ENCODE data around the gene UBIAD1.
"Not testable (repeated sequence)": the region's sequence is repeated elsewhere in the genome, so short reads cannot be mapped to it uniquely, and the experiment has no call there.

UBIAD1 gene

GRCh38 chr1:11283151-11283550 lies 10.2 kb downstream of the UBIAD1 start:
- peaks cover 3% of the 10 kb centered on the region for H3K9me3 ChIP-seq (ENCODE audit: control insufficient read depth, insufficient read depth, low read length)
- H3K9ac ChIP-seq (ENCODE audit: low read depth, low read length): no peak overlapping the region
- H3K27me3 ChIP-seq (ENCODE audit: control insufficient read depth, insufficient read depth, low read length): no peaks in the 10 kb centered on the region
- H3K4me3 ChIP-seq (ENCODE audit: low read depth, low read length): no peak overlapping the region
- H3K4me1 ChIP-seq (ENCODE audit: control insufficient read depth, insufficient read depth, low read length): peaks cover 16% of the 10 kb centered on the region
- peaks cover 3% of the 10 kb centered on the region for H3K36me3 ChIP-seq (ENCODE audit: control insufficient read depth, insufficient read depth, low read length)

GRCh38 chr1:11284784-11285183 lies 11.8 kb downstream of the UBIAD1 start:
- Histone ChIP-seq H3K9ac (ENCODE audit: low read depth, low read length) (no peak overlapping the region), H3K36me3 (ENCODE audit: control insufficient read depth, insufficient read depth, low read length) (peaks cover 3% of the 10 kb centered on the region)

GRCh38 chr1:11285883-11286734 lies 13.1 kb downstream of the UBIAD1 start:
- peaks cover 3% of the 10 kb centered on the region for H3K9me3 ChIP-seq (ENCODE audit: control insufficient read depth, insufficient read depth, low read length)
- no peak overlapping the region for H3K4me3 ChIP-seq (ENCODE audit: low read depth, low read length)
- peaks cover 3% of the 10 kb centered on the region for H3K36me3 ChIP-seq (ENCODE audit: control insufficient read depth, insufficient read depth, low read length)
- H3K4me1 ChIP-seq (ENCODE audit: control insufficient read depth, insufficient read depth, low read length): peaks cover 16% of the 10 kb centered on the region
- H3K27me3 ChIP-seq (ENCODE audit: control insufficient read depth, insufficient read depth, low read length): no peaks in the 10 kb centered on the region
- no peak overlapping the region for H3K9ac ChIP-seq (ENCODE audit: low read depth, low read length)

More at GRCh38 chr1:11284784-11285183, 11.8 kb downstream of the UBIAD1 start:
- Histone ChIP-seq H3K9me3 (ENCODE audit: control insufficient read depth, insufficient read depth, low read length) (peaks cover 3% of the 10 kb centered on the region), H3K4me3 (ENCODE audit: low read depth, low read length) (no peak overlapping the region), H3K27me3 (ENCODE audit: control insufficient read depth, insufficient read depth, low read length) (no peaks in the 10 kb centered on the region), H3K4me1 (ENCODE audit: control insufficient read depth, insufficient read depth, low read length) (peaks cover 16% of the 10 kb centered on the region)

GRCh38 chr1:11286735-11287410 lies 13.9 kb downstream of the UBIAD1 start:
- peaks cover 3% of the 10 kb centered on the region for H3K9me3 ChIP-seq (ENCODE audit: control insufficient read depth, insufficient read depth, low read length)
- H3K4me1 ChIP-seq (ENCODE audit: control insufficient read depth, insufficient read depth, low read length): peaks cover 16% of the 10 kb centered on the region
- H3K36me3 ChIP-seq (ENCODE audit: control insufficient read depth, insufficient read depth, low read length): peaks cover 3% of the 10 kb centered on the region
- H3K4me3 ChIP-seq (ENCODE audit: low read depth, low read length): no peak overlapping the region
- no peaks in the 10 kb centered on the region for H3K27me3 ChIP-seq (ENCODE audit: control insufficient read depth, insufficient read depth, low read length)
- H3K9ac ChIP-seq (ENCODE audit: low read depth, low read length): peak overlapping the region; percentile 0

GRCh38 chr1:11289064-11289463 lies 16.1 kb downstream of the UBIAD1 start:
- Histone ChIP-seq H3K9me3 (ENCODE audit: control insufficient read depth, insufficient read depth, low read length) (no peaks in the 10 kb centered on the region), H3K4me1 (ENCODE audit: control insufficient read depth, insufficient read depth, low read length) (peaks cover 16% of the 10 kb centered on the region), H3K36me3 (ENCODE audit: control insufficient read depth, insufficient read depth, low read length) (no peaks in the 10 kb centered on the region), H3K9ac (ENCODE audit: low read depth, low read length) (no peak overlapping the region), H3K27me3 (ENCODE audit: control insufficient read depth, insufficient read depth, low read length) (no peaks in the 10 kb centered on the region), H3K4me3 (ENCODE audit: low read depth, low read length) (no peak overlapping the region)

- no peaks in the 10 kb centered on the region for H3K27me3 ChIP-seq (ENCODE audit: control insufficient read depth, insufficient read depth, low read length)
- H3K36me3 ChIP-seq (ENCODE audit: control insufficient read depth, insufficient read depth, low read length): no peaks in the 10 kb centered on the region
- no peaks in the 10 kb centered on the region for H3K9me3 ChIP-seq (ENCODE audit: control insufficient read depth, insufficient read depth, low read length)
These were observed 18.1 kb downstream of the UBIAD1 start for GRCh38 chr1:11291049-11291448.

GRCh38 chr1:11293856-11294255 lies 20.9 kb downstream of the UBIAD1 start:
- Histone ChIP-seq H3K27me3 (ENCODE audit: control insufficient read depth, insufficient read depth, low read length) (no peaks in the 10 kb centered on the region), H3K4me1 (ENCODE audit: control insufficient read depth, insufficient read depth, low read length) (no peaks in the 10 kb centered on the region), H3K9ac (ENCODE audit: low read depth, low read length) (no peak overlapping the region), H3K36me3 (ENCODE audit: control insufficient read depth, insufficient read depth, low read length) (peaks cover 4% of the 10 kb centered on the region), H3K9me3 (ENCODE audit: control insufficient read depth, insufficient read depth, low read length) (no peaks in the 10 kb centered on the region), H3K4me3 (ENCODE audit: low read depth, low read length) (no peak overlapping the region)

More at GRCh38 chr1:11291049-11291448, 18.1 kb downstream of the UBIAD1 start:
- H3K9ac ChIP-seq (ENCODE audit: low read depth, low read length): no peak overlapping the region
- H3K4me3 ChIP-seq (ENCODE audit: low read depth, low read length): no peak overlapping the region
- H3K4me1 ChIP-seq (ENCODE audit: control insufficient read depth, insufficient read depth, low read length): peaks cover 12% of the 10 kb centered on the region

- H3K4me3 ChIP-seq (ENCODE audit: low read depth, low read length): no peak overlapping the region
- peaks cover 4% of the 10 kb centered on the region for H3K36me3 ChIP-seq (ENCODE audit: control insufficient read depth, insufficient read depth, low read length)
- no peak overlapping the region for H3K9ac ChIP-seq (ENCODE audit: low read depth, low read length)
- H3K27me3 ChIP-seq (ENCODE audit: control insufficient read depth, insufficient read depth, low read length): no peaks in the 10 kb centered on the region
- H3K4me1 ChIP-seq (ENCODE audit: control insufficient read depth, insufficient read depth, low read length): no peaks in the 10 kb centered on the region
- no peaks in the 10 kb centered on the region for H3K9me3 ChIP-seq (ENCODE audit: control insufficient read depth, insufficient read depth, low read length)
These were observed 22.0 kb downstream of the UBIAD1 start for GRCh38 chr1:11294951-11295350.

- Histone ChIP-seq H3K4me3 (ENCODE audit: low read depth, low read length) (no peak overlapping the region), H3K9ac (ENCODE audit: low read depth, low read length) (no peak overlapping the region), H3K9me3 (ENCODE audit: control insufficient read depth, insufficient read depth, low read length) (no peaks in the 10 kb centered on the region), H3K4me1 (ENCODE audit: control insufficient read depth, insufficient read depth, low read length) (no peaks in the 10 kb centered on the region), H3K27me3 (ENCODE audit: control insufficient read depth, insufficient read depth, low read length) (no peaks in the 10 kb centered on the region), H3K36me3 (ENCODE audit: control insufficient read depth, insufficient read depth, low read length) (peaks cover 4% of the 10 kb centered on the region)
These were observed 22.9 kb downstream of the UBIAD1 start for GRCh38 chr1:11295905-11296304.

- not testable (repeated sequence) for H3K27me3 ChIP-seq (ENCODE audit: control insufficient read depth, insufficient read depth, low read length); H3K36me3 ChIP-seq (ENCODE audit: control insufficient read depth, insufficient read depth, low read length); H3K9me3 ChIP-seq (ENCODE audit: control insufficient read depth, insufficient read depth, low read length); H3K4me1 ChIP-seq (ENCODE audit: control insufficient read depth, insufficient read depth, low read length); H3K4me3 ChIP-seq (ENCODE audit: low read depth, low read length); H3K9ac ChIP-seq (ENCODE audit: low read depth, low read length)
These were observed 24.8 kb downstream of the UBIAD1 start for GRCh38 chr1:11297774-11298173.

- Histone ChIP-seq H3K4me1 (ENCODE audit: control insufficient read depth, insufficient read depth, low read length) (no peaks in the 10 kb centered on the region), H3K9ac (ENCODE audit: low read depth, low read length) (no peak overlapping the region), H3K27me3 (ENCODE audit: control insufficient read depth, insufficient read depth, low read length) (no peaks in the 10 kb centered on the region), H3K36me3 (ENCODE audit: control insufficient read depth, insufficient read depth, low read length) (peaks cover 4% of the 10 kb centered on the region), H3K9me3 (ENCODE audit: control insufficient read depth, insufficient read depth, low read length) (no peaks in the 10 kb centered on the region), H3K4me3 (ENCODE audit: low read depth, low read length) (no peak overlapping the region)
These were observed 25.6 kb downstream of the UBIAD1 start for GRCh38 chr1:11298390-11299224.
